22Rv1 (cell line): ENCODE data around the gene DIP2C.

Experiments used
- ZFX ChIP-seq: fragments of 450-650 bp; IDR thresholded peaks from 2 replicates; pipeline ENCODE4 v1.6.1; 2017; ENCODE audit warnings: antibody characterized with exemption, borderline replicate concordance
- TF ChIP-seq, protein P1 (sequence below): fragments of 450-650 bp; IDR thresholded peaks from 2 replicates; pipeline ENCODE4 v1.5.1; 2017; ENCODE audit warnings: mild to moderate bottlenecking

DNA sequence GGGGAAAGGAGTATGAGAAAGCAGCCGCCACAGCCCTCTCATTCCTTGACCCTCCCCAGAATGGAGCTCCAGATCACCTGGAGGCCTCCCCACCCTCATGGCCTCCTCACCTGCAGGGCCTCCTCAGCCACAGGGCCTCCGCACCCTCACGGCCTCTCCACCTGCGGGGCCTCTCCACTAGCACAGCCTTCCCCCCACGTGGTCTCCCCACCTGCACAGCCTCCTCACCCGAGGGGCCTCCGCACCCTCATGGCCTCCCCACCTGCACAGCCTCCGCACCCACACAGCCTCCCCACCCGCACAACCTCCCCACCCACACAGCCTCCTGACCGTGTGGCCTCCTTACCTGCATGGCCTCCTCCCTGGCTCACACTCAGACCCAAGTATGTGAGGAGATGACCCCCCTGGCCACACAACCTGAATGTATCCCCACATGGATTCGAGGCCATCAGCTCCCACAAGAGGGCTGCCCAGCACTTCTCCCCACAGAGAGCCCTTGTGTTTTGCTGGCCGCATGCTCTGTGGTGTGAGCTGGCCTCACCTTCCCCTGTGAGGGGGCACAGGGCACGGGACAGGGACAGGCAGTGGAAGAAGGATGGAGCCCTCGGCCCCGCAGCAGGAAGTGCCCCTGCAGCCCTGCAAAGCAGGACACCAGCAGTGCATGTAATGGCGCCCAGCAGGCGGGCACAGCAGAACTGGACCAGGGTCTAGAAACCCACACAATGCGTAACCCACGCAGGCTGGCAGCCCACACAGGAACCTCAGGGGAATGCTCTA, 3.1 kb downstream of the DIP2C start:
- TF ChIP-seq, protein P1, sequence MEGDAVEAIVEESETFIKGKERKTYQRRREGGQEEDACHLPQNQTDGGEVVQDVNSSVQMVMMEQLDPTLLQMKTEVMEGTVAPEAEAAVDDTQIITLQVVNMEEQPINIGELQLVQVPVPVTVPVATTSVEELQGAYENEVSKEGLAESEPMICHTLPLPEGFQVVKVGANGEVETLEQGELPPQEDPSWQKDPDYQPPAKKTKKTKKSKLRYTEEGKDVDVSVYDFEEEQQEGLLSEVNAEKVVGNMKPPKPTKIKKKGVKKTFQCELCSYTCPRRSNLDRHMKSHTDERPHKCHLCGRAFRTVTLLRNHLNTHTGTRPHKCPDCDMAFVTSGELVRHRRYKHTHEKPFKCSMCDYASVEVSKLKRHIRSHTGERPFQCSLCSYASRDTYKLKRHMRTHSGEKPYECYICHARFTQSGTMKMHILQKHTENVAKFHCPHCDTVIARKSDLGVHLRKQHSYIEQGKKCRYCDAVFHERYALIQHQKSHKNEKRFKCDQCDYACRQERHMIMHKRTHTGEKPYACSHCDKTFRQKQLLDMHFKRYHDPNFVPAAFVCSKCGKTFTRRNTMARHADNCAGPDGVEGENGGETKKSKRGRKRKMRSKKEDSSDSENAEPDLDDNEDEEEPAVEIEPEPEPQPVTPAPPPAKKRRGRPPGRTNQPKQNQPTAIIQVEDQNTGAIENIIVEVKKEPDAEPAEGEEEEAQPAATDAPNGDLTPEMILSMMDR: no peak
- TF ChIP-seq ZFX: no peak
